Activated CD4-positive, alpha-beta T cell treated with anti-CD3 and anti-CD28 coated beads, Interleukin-2, amount 50 U/mL, for 4 hours (primary cell): ENCODE measurements around the gene HELT.
A peak's percentile ranks its signal among the peaks of the same experiment; 100 is the strongest.
"Not testable (repeated sequence)": the region's sequence is repeated elsewhere in the genome, so short reads cannot be mapped to it uniquely, and the experiment has no call there.

Experiments
- DNase-seq, 2 experiments: peaks; one replicate each; pipeline ENCODE4 v3.0.0-alpha.2; 2020

The HELT gene

GRCh38 chr4:185039508-185040273 lies 21.4 kb downstream of the HELT start:
- DNase-seq: peak; percentile 23 to 31

GRCh38 chr4:185040523-185040922 lies 22.2 kb downstream of the HELT start:
- no peak for DNase-seq

DNA sequence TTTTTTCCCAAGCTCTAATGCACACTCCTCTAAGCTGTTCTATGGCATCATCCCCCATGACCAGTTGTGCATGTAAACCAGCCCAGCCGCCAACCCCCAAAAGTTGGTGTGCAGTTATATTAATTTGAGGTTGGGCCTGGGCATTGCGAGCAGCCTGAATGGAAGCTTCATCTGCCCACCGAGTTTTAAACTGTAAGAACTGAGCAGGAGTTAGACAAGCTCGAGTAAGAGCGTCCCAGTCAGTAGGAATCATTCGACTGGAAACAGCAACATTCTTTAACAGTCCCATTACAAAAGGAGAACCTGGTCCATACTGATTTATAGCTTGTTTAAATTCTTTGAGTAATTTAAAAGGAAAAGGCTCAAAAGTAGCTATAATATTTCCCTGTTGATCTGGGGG lies 32.0 kb downstream of the HELT start:
- DNase-seq: not testable (repeated sequence)

GRCh38 chr4:185051283-185051682 lies 33.0 kb downstream of the HELT start:
- not testable (repeated sequence) for DNase-seq

- no peak for DNase-seq
Measured at GRCh38 chr4:185053746-185054145, 35.5 kb downstream of the HELT start.

- DNase-seq: no peak
Measured at GRCh38 chr4:185054272-185054671, 36.0 kb downstream of the HELT start.

- no peak for DNase-seq
Measured at GRCh38 chr4:185054886-185055285, 36.6 kb downstream of the HELT start.

DNA sequence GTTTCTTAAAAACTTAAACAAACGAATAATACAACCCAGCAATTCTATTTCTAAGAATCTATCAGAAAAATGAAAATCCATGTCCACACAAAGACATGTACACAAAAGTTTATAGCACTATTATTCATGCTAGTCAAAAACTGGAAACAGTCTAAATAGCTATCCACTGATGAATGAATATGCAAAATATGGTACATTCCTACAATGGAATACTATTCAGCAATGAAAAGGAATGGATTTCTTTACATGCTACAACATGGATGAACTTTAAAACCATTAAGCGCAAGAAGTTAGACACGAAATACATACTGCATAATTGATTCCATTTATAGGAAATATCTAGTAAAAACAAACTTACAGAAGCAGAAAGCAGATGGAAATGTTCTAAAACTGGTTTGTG lies 43.3 kb downstream of the HELT start:
- DNase-seq: no peak

DNA sequence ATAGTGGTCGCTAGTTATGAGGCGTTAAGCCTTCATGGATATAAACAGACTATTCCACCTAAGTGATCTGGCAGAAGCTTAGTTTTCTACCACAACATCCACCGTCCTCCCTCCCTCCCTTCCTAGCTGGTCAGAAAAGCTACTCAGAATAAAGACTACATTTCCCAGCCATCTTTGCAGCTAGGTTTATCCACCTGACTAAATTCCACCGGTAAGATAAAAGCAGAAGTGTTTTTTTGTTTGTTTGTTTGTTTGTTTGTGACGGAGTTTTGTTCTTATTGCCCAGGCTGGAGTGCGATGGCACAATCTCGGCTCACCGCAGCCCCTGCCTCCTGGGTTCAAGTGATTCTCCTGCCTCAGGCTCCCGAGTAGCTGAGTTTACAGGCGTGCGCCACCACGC lies 44.3 kb downstream of the HELT start:
- DNase-seq: no peak

- no peak for DNase-seq
Measured at GRCh38 chr4:185066179-185066578, 47.9 kb downstream of the HELT start.

- DNase-seq: no peak
Measured at GRCh38 chr4:185068837-185069236, 50.5 kb downstream of the HELT start.
